ENCODE data around the gene RIT1.

DNA sequence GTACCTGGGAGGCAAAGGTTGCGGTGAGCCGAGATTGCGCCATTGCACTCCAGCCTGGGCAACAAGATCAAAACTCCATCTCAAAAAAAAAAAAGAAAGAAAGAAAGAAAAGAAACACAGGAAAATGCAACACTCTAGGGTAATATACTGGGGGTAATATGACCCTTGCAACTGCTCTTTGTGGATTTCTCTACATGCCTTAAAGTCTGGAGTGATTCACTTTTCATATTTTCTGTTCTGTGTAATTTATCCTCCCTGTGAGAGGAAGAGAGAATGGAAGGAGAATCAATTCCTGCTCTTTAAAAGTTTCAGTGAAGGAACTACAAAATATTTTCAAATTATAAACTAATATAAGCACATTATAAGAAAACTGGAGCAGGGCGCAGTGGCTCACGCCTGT lies 22.7 kb downstream of the RIT1 start:
- TF ChIP-seq, protein P1, sequence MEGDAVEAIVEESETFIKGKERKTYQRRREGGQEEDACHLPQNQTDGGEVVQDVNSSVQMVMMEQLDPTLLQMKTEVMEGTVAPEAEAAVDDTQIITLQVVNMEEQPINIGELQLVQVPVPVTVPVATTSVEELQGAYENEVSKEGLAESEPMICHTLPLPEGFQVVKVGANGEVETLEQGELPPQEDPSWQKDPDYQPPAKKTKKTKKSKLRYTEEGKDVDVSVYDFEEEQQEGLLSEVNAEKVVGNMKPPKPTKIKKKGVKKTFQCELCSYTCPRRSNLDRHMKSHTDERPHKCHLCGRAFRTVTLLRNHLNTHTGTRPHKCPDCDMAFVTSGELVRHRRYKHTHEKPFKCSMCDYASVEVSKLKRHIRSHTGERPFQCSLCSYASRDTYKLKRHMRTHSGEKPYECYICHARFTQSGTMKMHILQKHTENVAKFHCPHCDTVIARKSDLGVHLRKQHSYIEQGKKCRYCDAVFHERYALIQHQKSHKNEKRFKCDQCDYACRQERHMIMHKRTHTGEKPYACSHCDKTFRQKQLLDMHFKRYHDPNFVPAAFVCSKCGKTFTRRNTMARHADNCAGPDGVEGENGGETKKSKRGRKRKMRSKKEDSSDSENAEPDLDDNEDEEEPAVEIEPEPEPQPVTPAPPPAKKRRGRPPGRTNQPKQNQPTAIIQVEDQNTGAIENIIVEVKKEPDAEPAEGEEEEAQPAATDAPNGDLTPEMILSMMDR (conservative IDR thresholded peaks at IDR 0.05; ENCODE audit: low read depth, low read length): no peak
- TF ChIP-seq EZH2 (IDR thresholded peaks at IDR 0.05; ENCODE audit: low read length, unreplicated experiment): no peak
- no peak for TF ChIP-seq EZH2phosphoT487 (IDR thresholded peaks at IDR 0.05; ENCODE audit: borderline replicate concordance, low read length)
